PC-9 (cell line): ENCODE data around the gene SDCBP2. TPM values are rescaled to one million over a fixed set of nuclear protein-coding genes. Genes with fewer than 3 reads are reported as not detected.

Experiments
- BruUV-seq: library from RNA; stranded (reverse); fragments of 400-500 nt; replicated peaks from 2 replicates; lab custom pipeline; 2021; lab: Mats Ljungman, UMichigan
- CTCF ChIA-PET: fragments of 300-600 bp; sonication (Branson Sonifier 250); formaldehyde crosslinking; loops from one replicate; lab custom pipeline; 2022; ENCODE audit warnings: antibody characterized with exemption; lab: Charles Lee
- POLR2A ChIA-PET: fragments of 300-600 bp; sonication (Branson Sonifier 250); formaldehyde crosslinking; loops from one replicate; lab custom pipeline; 2022; ENCODE audit warnings: antibody characterized with exemption; ENCODE audit not compliant: unreplicated experiment; lab: Charles Lee
- DNase-seq, 2 experiments: peaks; one replicate each; pipeline versions ENCODE4 v3.0.0 to v3.0.0-alpha.2; 2015 to 2022; ENCODE audit warnings: mixed read lengths in 1 of 2
- H2AFZ ChIP-seq: fragments of 200-600 bp; sonication (generic); 2 replicates; pipeline ENCODE4 v1.8.1; 2017; ENCODE audit warnings: antibody characterized with exemption
- H3F3A ChIP-seq: fragments of 200-600 bp; sonication (generic); 2 replicates; pipeline ENCODE4 v1.8.1; 2017; ENCODE audit warnings: antibody characterized with exemption, mild to moderate bottlenecking, low read depth; ENCODE audit not compliant: insufficient read depth
- H3K27ac ChIP-seq: fragments of 200-600 bp; sonication (generic); 2 replicates; pipeline ENCODE4 v1.6.1; 2016; ENCODE audit warnings: mixed run types
- H3K27me3 ChIP-seq: fragments of 200-600 bp; sonication (generic); 2 replicates; pipeline ENCODE4 v1.6.1; 2016; ENCODE audit warnings: low read depth, mixed run types; ENCODE audit not compliant: insufficient read depth
- H3K36me3 ChIP-seq: fragments of 200-600 bp; sonication (generic); 2 replicates; pipeline ENCODE4 v1.6.1; 2016; ENCODE audit warnings: low read depth, mixed run types
- H3K4me1 ChIP-seq: fragments of 200-600 bp; sonication (generic); replicated peaks from 2 replicates; pipeline ENCODE4 v1.6.1; 2016; ENCODE audit warnings: mixed run types; ENCODE audit not compliant: insufficient read depth
- H3K4me2 ChIP-seq: fragments of 200-600 bp; sonication (generic); 2 replicates; pipeline ENCODE4 v1.6.1; 2017; ENCODE audit warnings: mixed run types
- H3K4me3 ChIP-seq: fragments of 200-600 bp; sonication (generic); 2 replicates; pipeline ENCODE4 v1.6.1; 2016; ENCODE audit warnings: mixed run types
- H3K79me2 ChIP-seq: fragments of 200-600 bp; sonication (generic); 2 replicates; pipeline ENCODE4 v1.6.1; 2017; ENCODE audit warnings: low read depth, mixed run types
- H3K9me2 ChIP-seq: fragments of 200-600 bp; sonication (generic); 2 replicates; pipeline ENCODE4 v1.8.1; 2017; ENCODE audit warnings: mild to moderate bottlenecking; ENCODE audit not compliant: insufficient read depth
- H3K9me3 ChIP-seq: fragments of 200-600 bp; sonication (generic); 2 replicates; pipeline ENCODE4 v1.8.1; 2016; ENCODE audit warnings: low read depth; ENCODE audit not compliant: insufficient read depth
- H4K20me1 ChIP-seq: fragments of 200-600 bp; sonication (generic); 2 replicates; pipeline ENCODE4 v1.8.1; 2017; ENCODE audit not compliant: insufficient read depth
- CTCF ChIP-seq: fragments of 200-600 bp; sonication (generic); conservative IDR thresholded peaks from 2 replicates; pipeline ENCODE4 v1.6.1; 2017; ENCODE audit warnings: mixed run types, antibody characterized with exemption, mild to moderate bottlenecking, moderate library complexity
- EZH2 ChIP-seq: fragments of 200-600 bp; sonication (generic); IDR thresholded peaks from 2 replicates; pipeline ENCODE4 v1.8.0; 2017; ENCODE audit warnings: antibody characterized with exemption, low read depth
- intact Hi-C: fragments of 100-400 bp; cut with micrococcal nuclease; formaldehyde crosslinking; loops from one replicate; pipeline ENCODE4 v1.10.0; 2022; ENCODE audit not compliant: unreplicated experiment
- total RNA-seq: library from RNA; stranded (reverse); gene quantifications from 2 replicates; pipeline ENCODE4 v1.2.3, GENCODE V29; 2021

The SDCBP2 gene
- total RNA-seq, 1 experiment from 2014 or later: 14.8 TPM

- no peak overlapping the region for H3K27ac ChIP-seq
These were observed 5.8 kb upstream of the SDCBP2 start for GRCh38 chr20:1334761-1335160.

GRCh38 chr20:1334370-1334731 lies 5.4 kb upstream of the SDCBP2 start:
- no peaks in the 10 kb centered on the region for H3K27me3 ChIP-seq
- peaks cover 15% of the 10 kb centered on the region for H3K4me1 ChIP-seq
- no peak overlapping the region for H2AFZ ChIP-seq
- H3K4me3 ChIP-seq: no peak overlapping the region
- H3K9me3 ChIP-seq: no peaks in the 10 kb centered on the region
- CTCF ChIA-PET: no interaction called here
- no peak overlapping the region for H3K4me2 ChIP-seq
- no peaks in the 10 kb centered on the region for H3K9me2 ChIP-seq
- peaks cover 10% of the 10 kb centered on the region; the same call in 1 of the 2 replicates for H4K20me1 ChIP-seq
- H3K79me2 ChIP-seq: peaks cover 33% of the 10 kb centered on the region
- BruUV-seq: no TSS peak
- H3K36me3 ChIP-seq: peaks cover 21% of the 10 kb centered on the region; the same call in 1 of the 2 replicates
- POLR2A ChIA-PET: no interaction called here
- no peak overlapping the region for H3K27ac ChIP-seq
- H3F3A ChIP-seq: peaks cover 11% of the 10 kb centered on the region; the same call in 1 of the 2 replicates
- intact Hi-C loops: no loop called here
- no peak for DNase-seq
- no peak for TF ChIP-seq CTCF
- TF ChIP-seq EZH2: no peak

More at GRCh38 chr20:1334761-1335160, 5.8 kb upstream of the SDCBP2 start:
- Histone ChIP-seq H3K4me2 (no peak overlapping the region), H3K9me3 (no peaks in the 10 kb centered on the region), H2AFZ (no peak overlapping the region), H3K36me3 (peaks cover 21% of the 10 kb centered on the region; the same call in 1 of the 2 replicates), H3K27me3 (no peaks in the 10 kb centered on the region), H3K79me2 (peaks cover 28% of the 10 kb centered on the region), H3K4me3 (no peak overlapping the region), H4K20me1 (peaks cover 6% of the 10 kb centered on the region; the same call in 1 of the 2 replicates), H3K9me2 (no peaks in the 10 kb centered on the region), H3F3A (peaks cover 7% of the 10 kb centered on the region; the same call in 1 of the 2 replicates), H3K4me1 (peaks cover 11% of the 10 kb centered on the region)
- POLR2A ChIA-PET: no interaction called here
- intact Hi-C loops: no loop called here
- CTCF ChIA-PET: no interaction called here
- TF ChIP-seq CTCF (no peak), EZH2 (no peak)
- no peak for DNase-seq
- BruUV-seq: no TSS peak

GRCh38 chr20:1333462-1334369 lies 4.8 kb upstream of the SDCBP2 start:
- no peak overlapping the region for H3K27ac ChIP-seq
- H3K4me1 ChIP-seq: peaks cover 22% of the 10 kb centered on the region
- POLR2A ChIA-PET: no interaction called here
- intact Hi-C loops: no loop called here
- DNase-seq: no peak
- TF ChIP-seq EZH2: no peak
- no peak for TF ChIP-seq CTCF
- H3K9me3 ChIP-seq: no peaks in the 10 kb centered on the region
- H3K4me2 ChIP-seq: no peak overlapping the region
- CTCF ChIA-PET: no interaction called here
- no peak overlapping the region for H3K4me3 ChIP-seq
- no TSS peak for BruUV-seq
- no peaks in the 10 kb centered on the region for H3K9me2 ChIP-seq
- no peaks in the 10 kb centered on the region for H3K27me3 ChIP-seq
- peaks cover 35% of the 10 kb centered on the region for H3K79me2 ChIP-seq
- peaks cover 16% of the 10 kb centered on the region; the same call in 1 of the 2 replicates for H3F3A ChIP-seq
- peaks cover 21% of the 10 kb centered on the region; the same call in 1 of the 2 replicates for H3K36me3 ChIP-seq
- H2AFZ ChIP-seq: no peak overlapping the region
- H4K20me1 ChIP-seq: peaks cover 12% of the 10 kb centered on the region; the same call in 1 of the 2 replicates
